Thoracic aorta (tissue), 2 donors: Measurements from ENCODE around the gene ASB5. TPM values are rescaled to one million over a fixed set of nuclear protein-coding genes. Genes with fewer than 3 reads are reported as not detected.

Experiments used
- ATAC-seq: fragments of 150-250 bp; one replicate; pipeline ENCODE4 v1.8.0; 2017; ENCODE audit warnings: low read depth; ENCODE audit not compliant: insufficient number of reproducible peaks, low FRiP score
- DNase-seq: peaks from one replicate; pipeline ENCODE4 v3.0.0-alpha.2; 2020; ENCODE audit warnings: low spot score
- H3K27ac ChIP-seq, 2 donors: fragments of 200-600 bp; sonication (generic); 1 replicate in 1 of 2; 2 replicates in 1 of 2; pipeline ENCODE4 v1.5.1; 2016; ENCODE audit warnings: mild to moderate bottlenecking in 2 of 2, moderate library complexity in 2 of 2
- H3K27me3 ChIP-seq: fragments of 200-600 bp; sonication (generic); replicated peaks from 2 replicates; pipeline ENCODE4 v1.6.0; 2016; ENCODE audit warnings: mild to moderate bottlenecking; ENCODE audit not compliant: insufficient read depth
- H3K36me3 ChIP-seq: fragments of 200-600 bp; sonication (generic); one replicate; pipeline ENCODE4 v1.5.1; 2016
- H3K4me1 ChIP-seq, 2 donors: fragments of 200-600 bp; sonication (generic); 1 replicate in 1 of 2; 2 replicates in 1 of 2; pipeline versions ENCODE4 v1.5.1 to v1.6.0; 2016; ENCODE audit warnings: low read depth in 2 of 2, mild to moderate bottlenecking in 1 of 2; ENCODE audit not compliant: control insufficient read depth in 1 of 2
- H3K4me3 ChIP-seq: fragments of 200-600 bp; sonication (generic); 2 replicates; pipeline ENCODE4 v1.5.1; 2016; ENCODE audit warnings: mild to moderate bottlenecking
- H3K9me3 ChIP-seq: fragments of 200-600 bp; sonication (generic); 2 replicates; pipeline ENCODE4 v1.5.1; 2016
- total RNA-seq, 2 donors: library from RNA; depleted of rRNA; stranded (reverse); fragments of >200 nt; gene quantifications; one replicate each; pipeline versions ENCODE4 v1.1.0 to v1.2.3, GENCODE V29; 2016
- TF ChIP-seq, protein P1 (sequence below): fragments of 200-600 bp; sonication (generic); IDR thresholded peaks from one replicate; pipeline ENCODE4 v1.5.1; 2019; ENCODE audit warnings: antibody characterized with exemption

Gene ASB5
- total RNA-seq, 2 donors from 2014 or later = not detected

DNA sequence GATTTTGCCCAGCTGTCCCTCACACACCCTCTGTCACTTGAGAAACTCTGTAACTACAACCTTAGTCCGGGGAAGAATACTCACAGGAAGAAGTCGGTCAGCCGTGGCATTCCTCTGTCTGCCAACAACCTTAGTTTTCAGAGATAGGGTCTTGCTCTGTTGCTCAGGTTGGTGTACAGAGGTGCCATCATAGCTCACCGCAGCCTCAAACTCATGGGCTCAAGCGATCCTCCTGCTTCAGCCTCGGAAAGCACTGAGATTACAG, 38.6 kb upstream of the ASB5 start:
- no peak overlapping the region for H3K27ac ChIP-seq
- no peaks in the 10 kb centered on the region for H3K9me3 ChIP-seq
- no peaks in the 10 kb centered on the region for H3K4me1 ChIP-seq
- ATAC-seq (no peak), DNase-seq (no peak)
- no peak overlapping the region for H3K4me3 ChIP-seq
- H3K27me3 ChIP-seq = no peaks in the 10 kb centered on the region
- no peaks in the 10 kb centered on the region for H3K36me3 ChIP-seq
- TF ChIP-seq, protein P1, sequence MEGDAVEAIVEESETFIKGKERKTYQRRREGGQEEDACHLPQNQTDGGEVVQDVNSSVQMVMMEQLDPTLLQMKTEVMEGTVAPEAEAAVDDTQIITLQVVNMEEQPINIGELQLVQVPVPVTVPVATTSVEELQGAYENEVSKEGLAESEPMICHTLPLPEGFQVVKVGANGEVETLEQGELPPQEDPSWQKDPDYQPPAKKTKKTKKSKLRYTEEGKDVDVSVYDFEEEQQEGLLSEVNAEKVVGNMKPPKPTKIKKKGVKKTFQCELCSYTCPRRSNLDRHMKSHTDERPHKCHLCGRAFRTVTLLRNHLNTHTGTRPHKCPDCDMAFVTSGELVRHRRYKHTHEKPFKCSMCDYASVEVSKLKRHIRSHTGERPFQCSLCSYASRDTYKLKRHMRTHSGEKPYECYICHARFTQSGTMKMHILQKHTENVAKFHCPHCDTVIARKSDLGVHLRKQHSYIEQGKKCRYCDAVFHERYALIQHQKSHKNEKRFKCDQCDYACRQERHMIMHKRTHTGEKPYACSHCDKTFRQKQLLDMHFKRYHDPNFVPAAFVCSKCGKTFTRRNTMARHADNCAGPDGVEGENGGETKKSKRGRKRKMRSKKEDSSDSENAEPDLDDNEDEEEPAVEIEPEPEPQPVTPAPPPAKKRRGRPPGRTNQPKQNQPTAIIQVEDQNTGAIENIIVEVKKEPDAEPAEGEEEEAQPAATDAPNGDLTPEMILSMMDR = no peak

DNA sequence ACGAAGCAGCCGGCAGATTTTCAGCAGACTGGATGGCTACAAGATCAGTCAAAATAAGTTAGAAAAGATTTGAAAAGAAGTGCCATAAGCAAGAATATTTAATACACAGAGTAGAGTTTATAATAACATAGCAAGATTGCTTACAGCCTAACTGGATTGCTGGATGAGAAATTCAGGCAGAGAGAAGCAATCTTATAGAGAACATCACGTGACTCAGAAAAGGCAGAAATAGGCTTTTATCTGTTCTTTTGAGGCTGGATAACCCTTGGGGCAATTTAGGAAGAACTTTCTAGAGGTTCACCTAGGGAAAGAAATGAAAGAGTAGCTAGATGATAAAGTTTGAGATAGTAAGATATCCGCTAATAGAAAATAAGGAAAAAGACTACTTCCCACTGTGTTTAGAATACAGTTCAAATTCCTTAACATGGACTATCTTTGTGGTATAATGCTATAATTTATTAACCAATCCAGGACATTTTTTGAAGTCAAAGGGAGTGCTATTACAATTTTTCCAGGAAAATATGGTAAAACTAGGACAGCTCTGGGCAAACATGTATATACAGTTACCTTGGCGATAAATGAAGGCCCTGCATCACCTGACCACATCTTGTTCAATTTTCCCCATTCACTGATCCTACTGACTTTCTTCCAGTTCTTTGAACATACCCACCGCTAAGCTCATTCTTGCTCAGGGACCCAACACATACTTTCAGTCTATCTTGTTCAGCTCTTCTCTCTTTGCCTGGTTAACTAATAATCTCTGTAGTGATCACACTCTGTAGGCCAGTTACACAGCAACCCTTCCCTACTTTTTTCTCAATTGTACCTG, 38.0 kb upstream of the ASB5 start:
- no peaks in the 10 kb centered on the region for H3K9me3 ChIP-seq
- H3K27ac ChIP-seq = no peak overlapping the region
- ATAC-seq = no peak
- H3K27me3 ChIP-seq = no peaks in the 10 kb centered on the region
- no peaks in the 10 kb centered on the region for H3K36me3 ChIP-seq
- no peaks in the 10 kb centered on the region for H3K4me1 ChIP-seq
- H3K4me3 ChIP-seq = no peak overlapping the region
- DNase-seq = no peak
- TF ChIP-seq, protein P1 = no peak

DNA sequence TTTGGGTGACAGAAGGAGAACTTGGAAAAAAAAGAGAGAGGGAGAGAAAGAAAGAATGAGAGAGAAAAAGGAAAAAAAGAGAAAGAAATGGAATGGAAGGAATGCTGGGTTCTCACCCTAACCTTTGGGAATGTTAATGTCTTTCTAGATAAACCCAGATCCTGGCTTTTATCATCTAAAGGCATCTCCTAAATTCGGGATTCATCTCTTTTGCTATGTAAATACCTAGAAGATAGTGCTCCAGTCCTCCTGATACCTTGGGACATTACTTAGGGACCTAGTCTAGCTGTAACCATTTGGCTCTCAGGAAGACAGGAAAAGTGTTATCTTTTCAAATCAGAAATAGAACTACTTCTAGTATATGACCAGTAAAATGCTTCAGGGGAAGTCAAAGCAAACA, 34.9 kb upstream of the ASB5 start:
- Histone ChIP-seq H3K9me3 (no peaks in the 10 kb centered on the region), H3K27ac (no peak overlapping the region), H3K27me3 (no peaks in the 10 kb centered on the region), H3K4me1 (no peaks in the 10 kb centered on the region), H3K4me3 (no peak overlapping the region), H3K36me3 (no peaks in the 10 kb centered on the region)
- DNase-seq (no peak), ATAC-seq (no peak)
- TF ChIP-seq, protein P1 = no peak

DNA sequence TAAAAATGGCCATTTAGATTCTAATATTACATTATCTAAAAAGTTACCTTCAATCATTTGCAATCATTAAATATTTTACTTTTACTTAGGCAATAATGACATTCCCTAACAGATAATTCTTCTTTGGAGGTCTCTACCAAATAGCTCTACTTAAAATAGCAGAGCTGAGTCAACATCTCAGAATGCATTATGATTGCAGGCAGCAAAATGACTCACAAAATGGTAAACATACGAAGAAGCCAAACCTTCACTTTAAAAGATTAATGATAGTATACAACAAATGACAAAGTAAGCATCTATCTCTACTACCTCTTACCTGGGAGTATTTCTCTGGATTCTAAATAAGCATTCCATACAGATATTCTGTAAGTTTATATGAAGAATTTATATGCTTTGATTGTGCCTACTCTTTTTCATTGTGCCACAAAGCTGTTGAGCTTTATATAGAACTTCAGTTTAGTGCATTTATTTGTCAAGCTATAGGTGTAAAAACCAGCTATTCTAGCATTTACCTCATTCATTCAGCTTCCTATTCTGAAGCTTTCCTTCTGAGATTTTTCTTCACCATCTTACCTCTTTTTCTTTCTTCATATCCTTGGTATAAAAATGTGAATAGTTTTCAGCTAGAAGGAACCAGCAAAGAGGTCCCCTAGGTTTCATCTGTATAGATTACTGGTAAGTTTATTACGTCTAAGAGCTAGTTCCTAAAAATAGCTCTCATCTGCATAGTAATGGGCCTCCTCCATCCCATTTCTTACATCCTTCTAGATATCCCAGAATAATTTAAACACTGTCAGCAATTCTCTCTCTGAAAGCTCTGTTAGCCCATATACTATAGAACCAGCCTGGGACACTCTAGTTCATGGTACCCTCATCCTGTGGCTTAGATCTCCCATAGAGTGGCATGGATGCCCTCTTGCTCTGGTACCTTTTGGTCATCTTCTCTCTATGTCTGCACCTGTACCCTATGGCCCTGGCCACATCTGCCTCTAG, 33.6 kb upstream of the ASB5 start:
- Histone ChIP-seq H3K27me3 (no peaks in the 10 kb centered on the region), H3K36me3 (no peaks in the 10 kb centered on the region), H3K4me1 (no peaks in the 10 kb centered on the region), H3K27ac (no peak overlapping the region), H3K9me3 (no peaks in the 10 kb centered on the region), H3K4me3 (no peak overlapping the region)
- DNase-seq (no peak), ATAC-seq (no peak)
- TF ChIP-seq, protein P1 = no peak

DNA sequence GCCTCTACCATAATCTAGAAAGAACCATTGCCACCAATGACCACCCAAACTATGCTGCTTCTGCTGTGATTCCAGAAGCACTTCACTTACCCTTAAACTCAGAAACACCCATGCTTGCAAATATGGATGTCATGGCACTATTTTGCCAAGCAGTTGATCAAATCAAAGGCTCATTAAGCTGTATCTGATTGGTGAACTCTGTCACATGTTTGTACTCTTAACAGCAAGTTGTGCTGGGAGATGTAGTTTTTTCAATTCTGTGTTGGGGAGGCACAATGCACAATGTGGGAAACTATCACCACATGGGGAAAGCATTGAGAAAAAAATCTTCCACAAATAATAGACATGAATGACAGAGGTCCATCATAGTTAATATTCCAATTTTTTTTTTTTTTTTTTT, 31.5 kb upstream of the ASB5 start:
- ATAC-seq (no peak), DNase-seq (no peak)
- no peaks in the 10 kb centered on the region for H3K4me1 ChIP-seq
- no peaks in the 10 kb centered on the region for H3K36me3 ChIP-seq
- TF ChIP-seq, protein P1 = no peak
- no peak overlapping the region for H3K4me3 ChIP-seq
- H3K27ac ChIP-seq = no peak overlapping the region
- H3K9me3 ChIP-seq = no peaks in the 10 kb centered on the region
- no peaks in the 10 kb centered on the region for H3K27me3 ChIP-seq
